Activated CD8-positive, alpha-beta memory T cell treated with anti-CD3 and anti-CD28 coated beads for 4 hours (primary cell): Measurements from ENCODE around the gene NOX1.

ENCODE experiments used
- DNase-seq, 2 donors: peaks; one replicate each; pipeline ENCODE4 v3.0.0-alpha.2; 2020; ENCODE audit warnings: low read depth in 2 of 2

Gene NOX1

DNA sequence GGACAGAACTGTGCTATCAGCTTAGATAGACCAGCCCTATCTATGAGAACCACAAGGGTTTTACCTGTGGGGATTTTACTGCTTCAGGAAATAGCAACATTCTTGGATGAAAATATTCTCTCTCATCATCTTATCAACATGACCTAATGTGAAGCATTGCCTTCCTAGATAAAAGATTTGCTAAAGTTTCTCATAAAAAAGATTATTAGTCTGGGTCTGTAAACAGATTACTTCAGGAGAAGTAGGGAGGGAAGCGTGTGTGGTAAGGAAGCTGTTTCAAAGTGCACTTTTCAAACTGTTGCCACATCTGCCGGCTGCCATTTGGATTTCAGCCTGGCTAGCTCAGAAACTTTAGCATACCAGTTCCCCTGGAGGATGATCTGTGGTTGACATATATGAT, at the start of gene NOX1:
Gene NOX1 (minus strand): TSS at position 35 of the 400 bp plus-strand sequence. CDS start 220 bp downstream, outside the sequence.
- DNase-seq = no peak

DNA sequence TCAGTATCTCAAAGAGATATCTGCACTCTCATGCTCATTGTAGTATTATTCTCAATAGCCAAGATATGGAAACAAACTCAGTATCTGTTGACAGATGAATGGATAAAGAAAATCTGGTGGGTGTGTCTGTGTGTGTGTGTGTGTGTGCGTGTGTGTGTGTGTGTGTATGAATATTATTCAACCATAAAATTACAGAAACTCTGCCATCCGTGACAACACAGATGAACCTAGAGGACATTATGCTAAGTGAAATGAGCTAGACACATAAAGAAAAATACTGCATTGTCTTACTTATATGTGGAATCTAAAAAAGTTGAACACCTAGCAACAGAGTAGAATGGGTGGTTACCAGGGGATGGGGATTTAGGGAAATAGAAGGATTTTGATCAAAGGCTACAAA, 41.4 kb upstream of the NOX1 start:
- no peak for DNase-seq

DNA sequence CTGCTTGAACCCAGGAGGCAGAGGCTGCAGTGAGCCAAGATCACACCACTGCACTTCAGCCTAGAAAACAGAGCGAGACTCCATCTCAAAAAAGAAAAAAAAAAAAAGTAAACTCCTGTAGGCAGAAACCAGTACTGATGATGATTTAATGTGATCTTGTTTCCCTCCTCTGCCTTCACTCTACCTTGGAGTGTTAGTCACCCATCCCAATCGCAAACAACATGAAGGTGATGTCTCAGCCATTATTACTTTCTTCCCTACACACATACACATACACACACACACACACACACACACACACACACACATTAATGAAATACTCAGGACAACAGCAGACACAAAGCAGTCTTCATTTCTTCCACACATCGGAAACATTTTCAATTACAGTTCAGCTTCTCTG, 39.0 kb upstream of the NOX1 start:
- DNase-seq = no peak

DNA sequence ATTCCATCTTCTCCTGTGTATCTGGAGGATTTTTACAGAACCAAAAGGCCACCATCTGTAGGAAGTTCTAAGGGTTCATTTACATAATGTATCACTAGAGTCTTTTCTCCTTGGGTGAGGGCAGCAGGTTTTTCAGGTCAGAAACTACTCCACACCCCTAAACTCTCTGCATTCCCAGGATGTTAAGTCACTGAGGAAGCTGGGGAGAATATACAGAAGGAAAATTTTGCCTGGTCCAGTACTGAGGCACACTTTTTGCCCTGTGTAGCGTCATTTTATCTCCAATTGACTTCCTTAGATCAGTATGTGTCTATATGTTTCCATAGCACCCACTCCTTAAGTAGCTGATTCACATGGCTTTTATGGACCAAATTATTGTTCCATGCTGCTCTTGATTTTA, 37.6 kb upstream of the NOX1 start:
- no peak for DNase-seq

DNA sequence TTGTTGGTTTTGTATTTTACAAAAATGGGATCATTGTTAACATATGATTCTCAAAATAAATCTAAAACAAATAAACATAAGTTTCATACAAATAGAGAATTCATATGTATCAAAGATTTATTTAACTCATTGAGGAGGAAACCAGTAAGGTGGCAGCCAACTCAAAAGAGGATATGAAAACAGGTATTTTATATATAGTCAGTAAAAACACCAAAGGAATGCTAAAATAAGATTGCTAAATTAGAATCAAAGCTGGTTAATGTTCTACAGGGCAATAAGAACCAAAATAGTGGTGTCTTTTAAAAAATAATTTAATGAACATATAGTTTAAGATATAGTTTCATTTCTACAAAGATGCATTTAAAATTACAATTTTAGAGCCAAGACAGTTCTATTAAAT, 31.5 kb upstream of the NOX1 start:
- no peak for DNase-seq

DNA sequence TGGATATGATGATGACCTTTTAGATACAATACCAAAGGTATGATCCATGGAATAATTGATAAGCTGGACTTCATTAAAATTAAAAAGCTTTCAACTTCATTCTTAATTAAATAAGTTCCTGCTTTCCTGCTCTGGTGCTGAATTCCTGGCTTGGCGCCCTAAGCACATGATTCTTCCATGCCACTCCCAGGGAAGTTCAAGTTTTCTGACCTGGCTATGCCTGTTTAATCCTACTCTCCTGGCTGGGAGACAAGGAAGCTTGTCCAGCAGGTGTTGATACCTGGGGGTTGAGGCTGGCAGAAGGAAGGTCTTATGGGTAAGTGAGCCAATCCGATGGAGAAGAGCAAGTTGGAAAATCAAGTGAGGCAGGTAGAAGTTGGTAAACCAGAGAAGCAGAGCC, 30.3 kb upstream of the NOX1 start:
- DNase-seq = no peak

DNA sequence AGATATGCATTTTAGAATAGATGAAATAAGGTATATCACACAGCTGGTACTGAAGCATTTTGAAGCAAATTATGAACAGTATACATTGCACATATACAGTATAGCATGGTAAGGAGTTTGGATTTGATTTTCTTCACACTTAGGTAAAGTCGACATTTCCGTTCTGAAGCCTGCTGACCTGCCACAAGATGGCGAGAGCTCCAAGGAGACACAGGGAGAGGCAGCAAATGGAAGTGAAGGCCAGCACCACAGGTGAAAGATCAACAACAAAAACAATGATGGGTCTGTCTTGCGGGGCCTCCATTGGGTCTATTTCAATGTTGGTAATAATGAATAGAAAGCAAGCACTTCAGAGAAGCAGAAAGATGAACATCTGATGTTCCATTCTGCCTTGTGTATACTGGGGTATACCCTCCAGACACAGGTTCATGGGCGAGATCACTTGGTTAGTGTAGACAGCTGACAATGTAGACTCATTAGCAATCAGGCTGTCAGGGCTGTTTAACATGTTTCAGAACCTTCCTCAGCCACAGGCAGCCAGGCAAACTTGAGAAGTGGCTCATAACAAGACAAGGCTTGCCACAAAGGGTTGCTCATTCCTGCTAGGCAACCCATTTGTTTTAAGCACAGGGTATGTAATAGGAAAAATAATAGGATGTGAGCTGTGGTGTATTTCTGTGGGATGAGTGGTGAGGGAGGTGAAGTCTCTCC, 21.4 kb upstream of the NOX1 start:
- DNase-seq = no peak

DNA sequence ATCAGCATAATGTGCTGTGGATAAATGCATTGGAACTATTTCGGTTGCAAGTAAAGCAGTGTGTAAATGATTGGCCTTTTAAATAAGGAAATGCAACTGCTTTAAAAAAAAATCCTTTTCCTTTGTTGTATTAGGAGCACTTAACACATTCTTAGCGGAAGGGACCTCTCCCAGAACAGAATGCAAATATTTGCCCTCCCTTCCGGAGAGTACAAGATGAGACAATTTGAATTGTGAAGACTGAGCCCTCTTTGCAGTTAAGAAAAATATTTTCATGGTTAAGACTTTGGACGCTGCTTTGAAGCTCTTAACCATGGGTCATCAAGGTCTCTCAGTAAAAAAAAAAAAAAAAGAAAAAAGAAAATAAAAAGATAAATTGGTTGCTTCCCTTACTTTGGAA, 9.5 kb upstream of the NOX1 start:
- no peak for DNase-seq

DNA sequence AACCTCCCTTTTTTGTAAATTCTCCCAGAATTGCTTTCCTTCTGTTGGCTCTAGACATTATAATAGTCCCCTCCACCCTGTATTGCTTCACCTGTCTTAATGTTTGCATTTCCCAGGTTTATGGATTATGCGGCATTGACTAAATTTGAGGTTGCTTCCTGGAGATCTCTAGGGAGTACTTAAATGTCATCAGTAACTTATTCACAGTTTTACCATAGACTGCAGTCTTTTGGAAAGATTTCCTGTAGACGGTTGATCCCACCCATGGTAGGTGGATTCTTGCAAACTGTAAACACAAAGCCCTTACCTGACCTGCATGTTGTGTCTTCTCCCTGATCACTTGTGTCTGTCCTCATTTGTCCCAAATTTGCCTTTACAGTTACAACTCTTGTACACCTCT, 6.2 kb upstream of the NOX1 start:
- no peak for DNase-seq

DNA sequence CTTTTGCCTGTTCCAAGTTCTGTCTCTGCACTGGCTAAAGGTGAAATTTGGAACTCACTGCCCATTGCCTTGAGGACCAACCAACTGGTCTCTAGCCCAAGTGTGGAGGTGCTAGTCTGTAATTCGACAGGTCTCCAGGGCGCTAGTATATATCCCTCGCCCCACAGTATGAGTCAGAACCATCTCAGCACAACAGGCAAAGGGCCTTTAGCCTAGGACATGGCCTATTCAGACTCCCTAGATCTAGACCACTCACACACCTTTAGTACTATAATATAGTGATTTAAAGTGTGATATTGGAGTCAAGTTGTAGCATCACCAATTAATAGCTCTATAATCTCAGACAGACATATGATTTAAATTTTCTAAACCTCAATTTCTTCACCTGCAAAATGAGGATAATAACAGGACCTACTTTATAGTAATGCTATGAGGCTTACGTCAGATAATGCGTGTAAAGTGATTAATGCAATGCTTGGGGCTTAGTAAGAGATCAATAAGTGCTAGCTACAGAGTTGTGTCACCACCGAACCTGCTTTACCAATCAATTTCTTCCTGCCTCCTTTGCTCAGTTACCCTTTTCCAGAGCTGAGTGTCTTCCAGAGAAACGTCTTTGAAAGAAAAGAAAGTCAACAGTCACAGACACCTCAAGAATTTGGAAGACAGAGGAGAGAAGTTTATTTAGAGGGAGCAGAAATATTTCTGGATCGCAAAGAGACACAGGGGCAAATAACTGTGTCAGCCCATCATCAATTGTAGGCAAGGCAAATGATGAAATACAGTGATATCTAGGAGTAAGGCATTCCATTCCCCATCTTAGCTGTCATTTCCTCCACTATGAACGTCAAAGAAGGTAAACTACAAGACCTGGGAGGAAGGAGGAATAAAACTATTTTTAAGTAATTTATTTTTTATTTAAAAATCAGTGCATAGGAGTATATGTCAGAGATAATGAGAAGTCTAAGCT, 2.3 kb downstream of the NOX1 start:
- no peak for DNase-seq

DNA sequence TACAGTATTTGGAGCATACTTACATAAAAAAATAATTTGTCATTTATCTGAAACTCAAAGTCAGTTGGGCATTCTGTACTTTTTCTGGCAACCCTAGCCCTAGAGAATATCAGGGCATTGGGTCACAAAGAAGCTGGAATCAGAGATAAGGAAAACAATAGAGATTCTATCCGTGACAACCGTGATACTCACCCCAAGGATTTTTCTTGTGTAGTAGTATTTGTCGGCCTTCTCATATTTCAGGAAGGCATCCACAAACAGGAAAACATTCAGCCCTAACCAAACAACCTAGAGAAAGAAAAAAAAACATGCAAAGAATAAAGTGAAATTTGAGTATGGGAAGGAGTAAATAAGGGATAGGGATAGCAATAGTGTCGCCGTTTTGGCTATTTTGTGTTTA, 3.6 kb downstream of the NOX1 start:
- DNase-seq = no peak

DNA sequence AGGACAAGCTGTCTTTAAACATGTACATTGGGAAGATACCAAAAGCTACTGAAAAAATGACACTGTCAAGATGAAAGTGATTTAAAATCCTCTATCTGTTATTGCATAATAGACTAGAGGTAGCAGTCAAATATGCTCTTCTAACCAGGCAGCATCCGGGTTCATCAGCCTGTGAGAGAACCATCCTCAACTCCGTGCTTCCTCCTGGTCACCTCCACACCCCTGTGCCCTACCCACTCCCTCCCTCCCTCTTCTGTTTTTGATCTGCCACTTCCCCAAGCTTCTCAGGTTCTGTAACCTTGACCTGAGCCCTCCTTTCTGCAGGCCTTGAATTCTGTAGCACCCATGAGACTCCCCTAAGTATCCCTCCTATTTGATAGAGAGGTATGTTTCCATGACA, 5.9 kb downstream of the NOX1 start:
- no peak for DNase-seq

DNA sequence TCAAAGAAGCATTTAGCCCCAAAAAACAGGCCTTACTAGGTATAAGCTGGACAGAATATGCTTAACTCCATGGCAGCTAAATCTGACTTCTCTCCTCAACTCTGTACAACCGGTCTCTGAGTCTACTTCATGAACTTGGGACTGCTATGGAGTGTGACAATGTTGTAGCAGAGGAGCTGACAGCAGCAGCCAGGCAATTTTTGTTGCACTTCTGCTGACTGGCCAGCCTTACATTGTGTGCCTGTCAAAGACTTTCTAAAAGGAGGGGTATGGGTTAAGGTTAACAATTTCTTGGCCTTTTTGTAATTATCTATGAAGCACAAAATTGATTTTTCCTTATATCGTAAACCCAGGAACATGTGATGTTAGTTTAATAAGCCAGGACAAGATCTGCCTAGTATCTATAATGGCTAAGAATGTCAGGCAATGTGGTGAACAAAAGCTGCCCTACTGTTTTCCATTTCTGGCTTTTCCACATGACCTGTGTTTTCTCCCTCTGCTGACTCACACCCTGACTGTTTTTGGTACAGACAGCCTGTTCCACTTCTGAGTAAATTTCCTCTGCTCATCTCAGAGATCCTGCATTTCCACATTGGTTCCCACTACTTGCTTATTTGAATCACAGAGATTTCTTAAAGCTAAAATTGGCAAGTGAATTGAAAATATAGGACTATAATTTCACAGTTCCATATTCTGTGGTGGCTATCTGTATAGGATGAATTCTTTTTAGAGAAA, 9.3 kb downstream of the NOX1 start:
- DNase-seq = no peak

DNA sequence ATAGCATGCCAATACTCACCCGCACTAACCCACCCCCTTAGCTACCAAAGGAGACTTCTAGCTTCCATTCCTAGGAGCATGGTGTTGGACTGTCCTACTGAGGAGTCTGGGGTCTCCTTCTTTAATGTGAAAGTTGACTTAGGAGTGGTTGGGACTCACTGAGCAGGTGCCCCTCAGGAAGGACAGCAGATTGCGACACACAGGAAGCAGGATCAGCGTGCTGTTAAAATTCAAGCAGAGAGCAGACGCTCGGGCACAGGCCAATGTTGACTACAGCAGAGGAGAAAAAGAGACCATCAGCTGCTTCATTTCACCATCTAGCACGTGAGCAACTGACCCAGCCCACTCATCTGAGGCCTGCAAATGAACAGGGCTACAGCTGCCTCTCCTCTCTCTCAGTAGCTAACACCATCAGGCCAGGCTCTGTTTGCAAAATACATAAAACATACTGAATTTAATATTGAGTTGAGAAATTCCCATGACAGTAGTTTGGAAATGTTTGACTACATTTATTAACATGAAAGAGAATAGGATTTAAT, 10.8 kb downstream of the NOX1 start:
- no peak for DNase-seq

DNA sequence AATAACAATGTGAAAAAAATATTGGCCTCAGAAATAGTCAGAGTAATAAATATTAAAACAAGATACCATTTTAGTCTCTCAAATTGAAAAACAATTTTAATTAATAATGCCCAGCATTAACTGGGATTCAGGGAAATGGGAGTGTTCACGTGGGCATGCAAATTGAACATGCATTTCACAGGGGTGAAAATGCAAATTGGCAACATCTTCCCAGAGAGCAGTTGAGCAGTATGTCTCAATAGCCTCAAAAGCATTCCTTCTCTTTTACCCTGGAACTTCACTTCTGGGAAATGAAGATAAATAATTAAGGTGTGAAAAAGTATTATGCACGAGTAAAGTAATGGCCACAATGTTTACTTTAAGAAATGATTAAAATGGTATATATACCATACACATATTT, 21.3 kb downstream of the NOX1 start:
- no peak for DNase-seq

DNA sequence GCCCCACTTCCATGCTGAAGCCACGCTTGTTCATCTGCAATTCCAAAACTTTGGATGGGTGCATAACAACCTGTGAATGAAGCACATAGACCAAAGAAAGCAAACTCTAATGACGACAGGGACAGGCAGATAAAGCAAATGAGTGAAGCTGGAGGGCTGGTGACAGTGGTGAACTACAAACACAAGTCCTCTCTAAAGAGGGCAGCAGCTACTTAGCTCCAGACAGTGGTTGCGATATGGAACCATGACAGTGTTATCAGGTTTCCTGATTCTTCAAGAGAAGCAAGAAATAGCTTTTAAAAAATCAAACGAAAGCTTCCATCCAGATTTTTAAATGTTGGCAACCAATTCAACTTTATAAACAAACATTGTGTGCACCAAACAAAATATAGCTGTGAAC, 23.8 kb downstream of the NOX1 start:
- no peak for DNase-seq

DNA sequence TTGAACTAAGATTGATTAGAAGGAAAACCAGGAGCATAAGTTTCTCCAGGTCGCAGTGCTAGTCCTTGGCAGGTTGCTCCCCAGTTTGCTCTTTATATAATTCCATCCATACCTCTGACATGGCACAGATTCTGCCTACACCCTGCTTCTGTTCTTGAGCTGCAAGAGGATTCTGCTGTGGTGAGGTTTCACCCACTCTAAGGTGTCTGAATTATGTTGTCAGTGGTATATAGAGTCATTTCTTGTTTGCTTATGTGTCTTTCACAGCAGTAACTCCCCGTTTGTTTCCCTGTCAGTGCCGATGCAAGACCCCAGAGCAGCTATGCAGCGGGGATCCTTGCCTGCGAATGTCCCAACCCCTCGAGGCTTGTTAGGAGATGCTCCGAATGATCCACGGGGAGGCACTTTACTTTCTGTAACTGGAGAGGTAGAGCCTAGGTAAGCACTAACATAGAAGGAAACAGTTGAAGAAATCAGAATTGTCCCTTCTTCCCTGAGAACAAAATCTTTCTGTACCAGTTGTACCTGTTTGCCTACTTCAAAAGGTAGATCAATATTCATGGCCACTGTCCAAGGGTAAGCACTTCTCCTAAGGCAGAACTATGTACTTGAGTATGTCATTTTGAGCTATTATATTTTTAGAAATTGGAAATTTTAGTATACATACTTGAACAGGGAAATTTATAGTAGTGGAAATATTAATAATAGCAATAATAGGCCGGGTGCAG, 42.8 kb downstream of the NOX1 start:
- no peak for DNase-seq

DNA sequence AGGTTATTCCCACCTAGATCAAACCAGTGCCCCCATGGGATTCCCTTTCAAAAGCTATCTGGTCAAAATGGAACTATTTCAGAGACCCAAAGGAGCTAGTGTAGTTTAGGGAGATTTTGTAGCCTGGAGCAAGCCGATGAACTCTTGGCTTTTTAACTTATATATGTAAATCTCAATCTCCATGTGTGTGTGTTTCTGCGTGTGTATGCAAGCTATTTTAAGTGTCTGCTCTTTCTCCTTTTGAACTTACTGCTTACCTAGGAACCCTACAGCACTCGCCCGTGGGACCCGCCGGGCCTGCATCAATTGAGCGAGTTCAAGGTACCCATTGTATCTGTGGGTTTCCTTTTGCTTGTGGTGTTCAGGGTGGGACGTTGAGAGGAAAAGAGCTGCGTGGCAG, 43.6 kb downstream of the NOX1 start:
- DNase-seq = no peak

DNA sequence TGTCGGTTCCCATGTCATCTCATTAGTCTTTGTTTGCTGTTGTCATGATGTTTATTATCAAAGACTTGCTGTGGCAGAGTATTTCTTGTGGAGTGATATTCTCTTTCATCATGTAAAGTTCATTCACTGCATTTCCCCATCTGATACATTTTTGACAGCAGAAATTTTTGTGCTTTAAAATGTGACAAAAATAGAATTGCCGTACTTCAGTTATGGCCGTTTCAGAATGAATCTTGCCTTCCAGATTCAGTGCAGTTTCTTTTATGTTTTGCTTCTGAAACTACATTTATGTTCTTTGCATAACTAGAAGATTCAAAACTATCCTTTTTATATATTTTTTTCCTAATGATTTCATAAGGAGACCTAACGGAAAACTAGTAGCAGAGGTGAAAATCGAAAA, 44.0 kb downstream of the NOX1 start:
- no peak for DNase-seq

DNA sequence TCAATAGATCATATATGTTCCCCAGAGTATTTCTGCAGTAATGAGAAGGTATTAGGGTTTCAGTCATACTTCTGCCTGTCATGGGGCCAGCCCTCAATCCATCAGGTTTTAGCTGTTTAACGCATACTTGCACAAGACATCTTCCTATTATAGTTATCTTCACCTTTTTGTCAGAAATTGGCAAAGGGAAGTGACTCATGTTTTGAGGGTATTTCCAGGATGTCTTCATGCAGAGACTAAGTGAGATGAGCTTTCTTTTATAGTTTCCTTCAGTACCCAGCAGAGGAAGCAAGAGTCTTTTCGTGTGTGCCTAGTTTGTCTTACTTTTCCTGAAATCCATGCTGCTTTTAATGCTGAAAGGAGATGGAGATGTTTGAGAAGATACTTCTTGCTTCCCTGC, 44.4 kb downstream of the NOX1 start:
- no peak for DNase-seq

DNA sequence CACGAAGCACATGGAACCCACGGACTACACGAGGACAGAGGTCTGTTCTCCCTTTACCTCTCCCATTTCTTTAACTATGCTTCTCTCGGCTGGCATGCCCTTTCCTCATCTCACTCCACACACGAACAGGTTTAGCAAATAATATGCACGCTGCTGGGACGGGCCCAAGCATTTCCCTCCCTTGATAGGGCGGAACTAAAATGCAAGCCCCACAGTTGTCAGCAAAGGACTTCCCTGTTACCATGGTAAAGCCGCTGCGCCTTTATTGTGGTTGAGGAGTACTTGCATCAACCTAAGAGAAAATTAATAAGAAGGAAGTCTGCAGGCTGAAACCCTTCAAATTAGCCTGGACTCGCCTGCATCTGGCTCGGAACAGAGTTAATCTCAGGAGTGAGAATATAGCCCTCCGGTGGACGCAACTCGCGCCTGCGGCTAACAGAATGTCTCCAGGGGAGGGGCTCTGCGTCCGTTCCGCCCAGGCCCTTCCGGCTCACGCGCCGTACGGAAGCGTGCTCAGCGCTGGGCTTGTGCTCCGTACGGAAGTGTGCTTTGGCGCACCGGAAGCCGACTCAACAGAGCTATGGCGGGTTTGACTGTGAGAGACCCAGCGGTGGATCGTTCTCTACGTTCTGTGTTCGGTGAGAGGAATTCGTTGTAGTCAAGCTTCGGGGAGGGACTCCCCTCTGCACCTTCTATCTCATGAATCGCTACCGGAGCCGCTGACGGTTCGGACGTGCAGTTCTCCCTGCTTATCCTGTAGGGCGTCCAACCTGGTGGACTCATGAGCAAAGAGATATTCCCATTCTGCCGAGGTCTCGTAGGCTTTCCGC, 54.1 kb downstream of the NOX1 start, which contains the start of gene CSTF2:
Gene CSTF2 (plus strand): TSS at position 555 of the 830 bp plus-strand sequence. CDS start 26 bp downstream, at position 581.
- DNase-seq = peak; percentile 55 to 57
